GM23338 (cell line): ENCODE results near the gene TNS3. TPM values are rescaled to one million over a fixed set of nuclear protein-coding genes. Genes with fewer than 3 reads are reported as not detected.
"Not testable (repeated sequence)": the region's sequence is repeated elsewhere in the genome, so short reads cannot be mapped to it uniquely, and the experiment has no call there.

ENCODE experiments used
- ATAC-seq: fragments of 200-7000 bp; cut with Tn5 transposase; 3 replicates; pipeline ENCODE4 v1.9.1; 2020
- DNase-seq: peaks from one replicate; pipeline ENCODE4 v3.0.0-alpha.2; 2015; ENCODE audit warnings: low spot score
- H2AFZ ChIP-seq: fragments of 200-600 bp; sonication (generic); 2 replicates; pipeline ENCODE4 v1.8.0; 2016; ENCODE audit warnings: antibody characterized with exemption, mild to moderate bottlenecking, moderate library complexity
- H3F3A ChIP-seq: fragments of 200-600 bp; sonication (generic); replicated peaks from 2 replicates; pipeline ENCODE4 v1.8.0; 2017; ENCODE audit warnings: antibody characterized with exemption, mixed run types, low read depth
- H3K27ac ChIP-seq: fragments of 200-600 bp; sonication (generic); 2 replicates; pipeline ENCODE4 v1.6.1; 2016; ENCODE audit warnings: low read depth
- H3K27me3 ChIP-seq: fragments of 200-600 bp; sonication (generic); 2 replicates; pipeline ENCODE4 v1.8.0; 2016; ENCODE audit warnings: mild to moderate bottlenecking, mixed run types, moderate library complexity; ENCODE audit not compliant: insufficient read depth
- H3K36me3 ChIP-seq: fragments of 200-600 bp; sonication (generic); 2 replicates; pipeline ENCODE4 v1.8.0; 2016; ENCODE audit warnings: mild to moderate bottlenecking; ENCODE audit not compliant: insufficient read depth
- H3K4me1 ChIP-seq: fragments of 200-600 bp; sonication (generic); 2 replicates; pipeline ENCODE4 v1.8.0; 2016; ENCODE audit warnings: mild to moderate bottlenecking, moderate library complexity; ENCODE audit not compliant: insufficient read depth
- H3K4me2 ChIP-seq: fragments of 200-600 bp; sonication (generic); 2 replicates; pipeline ENCODE4 v1.7.1; 2017; ENCODE audit warnings: mixed run types
- H3K4me3 ChIP-seq: fragments of 200-600 bp; sonication (generic); 2 replicates; pipeline ENCODE4 v1.6.1; 2016; ENCODE audit warnings: mixed run types
- H3K79me2 ChIP-seq: fragments of 200-600 bp; sonication (generic); replicated peaks from 2 replicates; pipeline ENCODE4 v1.8.0; 2017; ENCODE audit warnings: mild to moderate bottlenecking; ENCODE audit not compliant: insufficient read depth
- H3K9me2 ChIP-seq: fragments of 200-600 bp; sonication (generic); 2 replicates; pipeline ENCODE4 v1.8.0; 2017; ENCODE audit not compliant: insufficient read depth
- H4K20me1 ChIP-seq: fragments of 200-600 bp; sonication (generic); replicated peaks from 2 replicates; pipeline ENCODE4 v1.8.0; 2017; ENCODE audit warnings: mild to moderate bottlenecking; ENCODE audit not compliant: insufficient read depth
- H3K27ac Mint-ChIP-seq: 2 replicates; pipeline ENCODE4 v1.8.0; 2020; ENCODE audit warnings: inconsistent platforms, mild to moderate bottlenecking, moderate library complexity, mixed read lengths
- H3K27me3 Mint-ChIP-seq: 3 replicates; pipeline ENCODE4 v1.8.0; 2022; ENCODE audit warnings: low read depth, mild to moderate bottlenecking, moderate library complexity, mixed read lengths, inconsistent platforms; ENCODE audit not compliant: insufficient read depth, poor library complexity
- H3K36me3 Mint-ChIP-seq: 3 replicates; pipeline ENCODE4 v1.8.0; 2021; ENCODE audit warnings: low read depth, mild to moderate bottlenecking, inconsistent platforms, moderate library complexity, mixed read lengths
- H3K4me1 Mint-ChIP-seq: 3 replicates; pipeline ENCODE4 v1.8.0; 2020; ENCODE audit warnings: mild to moderate bottlenecking, inconsistent platforms, mixed read lengths
- H3K4me3 Mint-ChIP-seq: 3 replicates; pipeline ENCODE4 v1.8.0; 2021; ENCODE audit warnings: moderate library complexity, mild to moderate bottlenecking, inconsistent platforms, mixed read lengths
- H3K9me3 Mint-ChIP-seq: 3 replicates; pipeline ENCODE4 v1.8.0; 2020; ENCODE audit warnings: moderate library complexity, mild to moderate bottlenecking, inconsistent platforms, mixed read lengths
- polyA plus RNA-seq: library from polyadenylated mRNA; unstranded; fragments of >200 nt; fragmentation: Nextera tagmentation; extraction: Ambion mirVana; gene quantifications from 2 replicates; pipeline ENCODE4 v1.2.1, GENCODE V29; 2016
- total RNA-seq: library from RNA; depleted of rRNA; stranded (reverse); fragments of >200 nt; shearing (Covaris generic); gene quantifications from 2 replicates; pipeline ENCODE4 v1.2.3, GENCODE V29; 2014
- TF ChIP-seq, protein P1 (sequence below): fragments of 250-450 bp; sonication (Bioruptor Pico); IDR thresholded peaks from 2 replicates; pipeline ENCODE4 v1.5.0; 2020; ENCODE audit warnings: mild to moderate bottlenecking, moderate library complexity
- TF ChIP-seq, protein P2 (sequence below): IDR thresholded peaks from 2 replicates; pipeline ENCODE4 v1.6.1; 2016; ENCODE audit warnings: antibody characterized with exemption

TNS3 gene
- total and polyA plus RNA-seq, 2 experiments from 2014 or later = 6.2 to 28.7 TPM

DNA sequence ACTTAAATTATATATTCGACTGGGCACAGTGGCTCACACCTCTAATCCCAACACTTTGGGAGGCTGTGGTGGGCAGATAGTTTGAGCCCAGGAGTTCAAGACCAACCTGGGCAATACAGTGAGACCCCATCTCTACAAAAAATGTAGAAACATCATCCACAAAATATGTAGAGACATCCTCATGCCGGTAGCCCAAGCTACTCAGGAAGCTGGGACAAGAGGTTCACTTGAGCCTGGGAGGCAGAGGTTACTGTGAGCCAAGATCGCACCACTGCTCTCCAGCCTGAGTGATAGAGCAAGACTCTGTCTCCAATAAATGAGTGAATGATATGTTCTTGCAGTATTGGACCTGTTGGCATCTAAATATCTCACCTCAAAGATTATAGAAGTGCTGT lies 22.6 kb upstream of the TNS3 start (continued):
- TF ChIP-seq, protein P1, sequence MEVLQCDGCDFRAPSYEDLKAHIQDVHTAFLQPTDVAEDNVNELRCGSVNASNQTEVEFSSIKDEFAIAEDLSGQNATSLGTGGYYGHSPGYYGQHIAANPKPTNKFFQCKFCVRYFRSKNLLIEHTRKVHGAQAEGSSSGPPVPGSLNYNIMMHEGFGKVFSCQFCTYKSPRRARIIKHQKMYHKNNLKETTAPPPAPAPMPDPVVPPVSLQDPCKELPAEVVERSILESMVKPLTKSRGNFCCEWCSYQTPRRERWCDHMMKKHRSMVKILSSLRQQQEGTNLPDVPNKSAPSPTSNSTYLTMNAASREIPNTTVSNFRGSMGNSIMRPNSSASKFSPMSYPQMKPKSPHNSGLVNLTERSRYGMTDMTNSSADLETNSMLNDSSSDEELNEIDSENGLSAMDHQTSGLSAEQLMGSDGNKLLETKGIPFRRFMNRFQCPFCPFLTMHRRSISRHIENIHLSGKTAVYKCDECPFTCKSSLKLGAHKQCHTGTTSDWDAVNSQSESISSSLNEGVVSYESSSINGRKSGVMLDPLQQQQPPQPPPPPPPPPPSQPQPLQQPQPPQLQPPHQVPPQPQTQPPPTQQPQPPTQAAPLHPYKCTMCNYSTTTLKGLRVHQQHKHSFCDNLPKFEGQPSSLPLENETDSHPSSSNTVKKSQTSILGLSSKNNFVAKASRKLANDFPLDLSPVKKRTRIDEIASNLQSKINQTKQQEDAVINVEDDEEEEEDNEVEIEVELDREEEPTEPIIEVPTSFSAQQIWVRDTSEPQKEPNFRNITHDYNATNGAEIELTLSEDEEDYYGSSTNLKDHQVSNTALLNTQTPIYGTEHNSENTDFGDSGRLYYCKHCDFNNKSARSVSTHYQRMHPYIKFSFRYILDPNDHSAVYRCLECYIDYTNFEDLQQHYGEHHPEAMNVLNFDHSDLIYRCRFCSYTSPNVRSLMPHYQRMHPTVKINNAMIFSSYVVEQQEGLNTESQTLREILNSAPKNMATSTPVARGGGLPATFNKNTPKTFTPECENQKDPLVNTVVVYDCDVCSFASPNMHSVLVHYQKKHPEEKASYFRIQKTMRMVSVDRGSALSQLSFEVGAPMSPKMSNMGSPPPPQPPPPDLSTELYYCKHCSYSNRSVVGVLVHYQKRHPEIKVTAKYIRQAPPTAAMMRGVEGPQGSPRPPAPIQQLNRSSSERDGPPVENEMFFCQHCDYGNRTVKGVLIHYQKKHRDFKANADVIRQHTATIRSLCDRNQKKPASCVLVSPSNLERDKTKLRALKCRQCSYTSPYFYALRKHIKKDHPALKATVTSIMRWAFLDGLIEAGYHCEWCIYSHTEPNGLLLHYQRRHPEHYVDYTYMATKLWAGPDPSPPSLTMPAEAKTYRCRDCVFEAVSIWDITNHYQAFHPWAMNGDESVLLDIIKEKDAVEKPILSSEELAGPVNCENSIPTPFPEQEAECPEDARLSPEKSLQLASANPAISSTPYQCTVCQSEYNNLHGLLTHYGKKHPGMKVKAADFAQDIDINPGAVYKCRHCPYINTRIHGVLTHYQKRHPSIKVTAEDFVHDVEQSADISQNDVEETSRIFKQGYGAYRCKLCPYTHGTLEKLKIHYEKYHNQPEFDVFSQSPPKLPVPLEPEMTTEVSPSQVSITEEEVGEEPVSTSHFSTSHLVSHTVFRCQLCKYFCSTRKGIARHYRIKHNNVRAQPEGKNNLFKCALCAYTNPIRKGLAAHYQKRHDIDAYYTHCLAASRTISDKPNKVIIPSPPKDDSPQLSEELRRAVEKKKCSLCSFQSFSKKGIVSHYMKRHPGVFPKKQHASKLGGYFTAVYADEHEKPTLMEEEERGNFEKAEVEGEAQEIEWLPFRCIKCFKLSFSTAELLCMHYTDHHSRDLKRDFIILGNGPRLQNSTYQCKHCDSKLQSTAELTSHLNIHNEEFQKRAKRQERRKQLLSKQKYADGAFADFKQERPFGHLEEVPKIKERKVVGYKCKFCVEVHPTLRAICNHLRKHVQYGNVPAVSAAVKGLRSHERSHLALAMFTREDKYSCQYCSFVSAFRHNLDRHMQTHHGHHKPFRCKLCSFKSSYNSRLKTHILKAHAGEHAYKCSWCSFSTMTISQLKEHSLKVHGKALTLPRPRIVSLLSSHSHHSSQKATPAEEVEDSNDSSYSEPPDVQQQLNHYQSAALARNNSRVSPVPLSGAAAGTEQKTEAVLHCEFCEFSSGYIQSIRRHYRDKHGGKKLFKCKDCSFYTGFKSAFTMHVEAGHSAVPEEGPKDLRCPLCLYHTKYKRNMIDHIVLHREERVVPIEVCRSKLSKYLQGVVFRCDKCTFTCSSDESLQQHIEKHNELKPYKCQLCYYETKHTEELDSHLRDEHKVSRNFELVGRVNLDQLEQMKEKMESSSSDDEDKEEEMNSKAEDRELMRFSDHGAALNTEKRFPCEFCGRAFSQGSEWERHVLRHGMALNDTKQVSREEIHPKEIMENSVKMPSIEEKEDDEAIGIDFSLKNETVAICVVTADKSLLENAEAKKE (CRISPR knock-in tag) = no peak
- TF ChIP-seq, protein P2, sequence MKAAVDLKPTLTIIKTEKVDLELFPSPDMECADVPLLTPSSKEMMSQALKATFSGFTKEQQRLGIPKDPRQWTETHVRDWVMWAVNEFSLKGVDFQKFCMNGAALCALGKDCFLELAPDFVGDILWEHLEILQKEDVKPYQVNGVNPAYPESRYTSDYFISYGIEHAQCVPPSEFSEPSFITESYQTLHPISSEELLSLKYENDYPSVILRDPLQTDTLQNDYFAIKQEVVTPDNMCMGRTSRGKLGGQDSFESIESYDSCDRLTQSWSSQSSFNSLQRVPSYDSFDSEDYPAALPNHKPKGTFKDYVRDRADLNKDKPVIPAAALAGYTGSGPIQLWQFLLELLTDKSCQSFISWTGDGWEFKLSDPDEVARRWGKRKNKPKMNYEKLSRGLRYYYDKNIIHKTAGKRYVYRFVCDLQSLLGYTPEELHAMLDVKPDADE = no peak

DNA sequence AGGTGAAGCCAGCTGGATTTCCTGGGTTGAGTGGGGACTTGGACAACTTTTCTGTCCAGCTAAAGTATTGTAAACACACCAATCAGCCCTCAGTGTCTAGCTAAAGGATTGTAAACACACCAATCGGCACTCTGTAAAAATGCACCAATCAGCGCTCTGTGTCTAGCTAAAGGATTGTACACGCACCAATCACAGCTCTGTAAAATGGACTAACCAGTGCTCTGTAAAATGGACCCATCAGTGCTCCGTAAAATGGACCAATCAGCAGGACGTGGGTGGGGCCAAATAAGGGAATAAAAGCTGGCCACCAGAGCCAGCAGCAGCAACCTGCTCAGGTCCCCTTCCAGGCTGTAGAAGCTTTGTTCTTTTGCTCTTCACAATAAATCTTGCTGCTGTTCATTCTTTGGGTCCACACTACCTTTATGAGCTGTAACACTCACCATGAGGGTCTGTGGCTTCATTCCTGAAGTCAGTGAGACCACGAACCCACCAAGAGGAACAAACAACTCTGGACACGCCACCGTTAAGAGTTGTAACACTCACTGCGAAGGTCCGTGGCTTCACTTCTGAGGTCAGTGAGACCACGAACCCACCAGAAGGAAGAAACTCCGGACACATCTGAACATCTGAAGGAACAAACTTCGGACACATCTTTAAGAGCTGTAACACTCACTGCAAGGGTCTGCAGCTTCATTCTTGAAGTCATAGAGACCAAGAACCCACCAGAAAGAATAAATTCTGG lies 21.8 kb upstream of the TNS3 start:
- H2AFZ ChIP-seq, H3K4me3 ChIP-seq, H3K36me3 Mint-ChIP-seq, H3K27me3 ChIP-seq, H3K79me2 ChIP-seq, H3K27ac Mint-ChIP-seq, H4K20me1 ChIP-seq, H3K4me2 ChIP-seq, H3K36me3 ChIP-seq, ATAC-seq, DNase-seq, H3K9me2 ChIP-seq, H3K27me3 Mint-ChIP-seq, H3K4me3 Mint-ChIP-seq, H3F3A ChIP-seq, H3K27ac ChIP-seq, H3K4me1 Mint-ChIP-seq, H3K4me1 ChIP-seq: not testable (repeated sequence)
- peaks cover 10% of the 10 kb centered on the region; the same call in 2 of the 3 replicates for H3K9me3 Mint-ChIP-seq
